PC-9 (cell line): Measurements from ENCODE around the gene ZNF346. TPM values are rescaled to one million over a fixed set of nuclear protein-coding genes. Genes with fewer than 3 reads are reported as not detected.

Source experiments
- BruUV-seq: library from RNA; stranded (reverse); fragments of 400-500 nt; replicated peaks from 2 replicates; lab custom pipeline; 2021; lab: Mats Ljungman, UMichigan
- CTCF ChIA-PET: fragments of 300-600 bp; sonication (Branson Sonifier 250); formaldehyde crosslinking; loops from one replicate; lab custom pipeline; 2022; ENCODE audit warnings: antibody characterized with exemption; lab: Charles Lee
- POLR2A ChIA-PET: fragments of 300-600 bp; sonication (Branson Sonifier 250); formaldehyde crosslinking; loops from one replicate; lab custom pipeline; 2022; ENCODE audit warnings: antibody characterized with exemption; ENCODE audit not compliant: unreplicated experiment; lab: Charles Lee
- DNase-seq, 2 experiments: peaks; one replicate each; pipeline versions ENCODE4 v3.0.0 to v3.0.0-alpha.2; 2015 to 2022; ENCODE audit warnings: mixed read lengths in 1 of 2
- H2AFZ ChIP-seq: fragments of 200-600 bp; sonication (generic); 2 replicates; pipeline ENCODE4 v1.8.1; 2017; ENCODE audit warnings: antibody characterized with exemption
- H3F3A ChIP-seq: fragments of 200-600 bp; sonication (generic); 2 replicates; pipeline ENCODE4 v1.8.1; 2017; ENCODE audit warnings: antibody characterized with exemption, mild to moderate bottlenecking, low read depth; ENCODE audit not compliant: insufficient read depth
- H3K27ac ChIP-seq: fragments of 200-600 bp; sonication (generic); 2 replicates; pipeline ENCODE4 v1.6.1; 2016; ENCODE audit warnings: mixed run types
- H3K27me3 ChIP-seq: fragments of 200-600 bp; sonication (generic); 2 replicates; pipeline ENCODE4 v1.6.1; 2016; ENCODE audit warnings: low read depth, mixed run types; ENCODE audit not compliant: insufficient read depth
- H3K36me3 ChIP-seq: fragments of 200-600 bp; sonication (generic); 2 replicates; pipeline ENCODE4 v1.6.1; 2016; ENCODE audit warnings: low read depth, mixed run types
- H3K4me1 ChIP-seq: fragments of 200-600 bp; sonication (generic); replicated peaks from 2 replicates; pipeline ENCODE4 v1.6.1; 2016; ENCODE audit warnings: mixed run types; ENCODE audit not compliant: insufficient read depth
- H3K4me2 ChIP-seq: fragments of 200-600 bp; sonication (generic); 2 replicates; pipeline ENCODE4 v1.6.1; 2017; ENCODE audit warnings: mixed run types
- H3K4me3 ChIP-seq: fragments of 200-600 bp; sonication (generic); 2 replicates; pipeline ENCODE4 v1.6.1; 2016; ENCODE audit warnings: mixed run types
- H3K79me2 ChIP-seq: fragments of 200-600 bp; sonication (generic); 2 replicates; pipeline ENCODE4 v1.6.1; 2017; ENCODE audit warnings: low read depth, mixed run types
- H3K9me2 ChIP-seq: fragments of 200-600 bp; sonication (generic); 2 replicates; pipeline ENCODE4 v1.8.1; 2017; ENCODE audit warnings: mild to moderate bottlenecking; ENCODE audit not compliant: insufficient read depth
- H3K9me3 ChIP-seq: fragments of 200-600 bp; sonication (generic); 2 replicates; pipeline ENCODE4 v1.8.1; 2016; ENCODE audit warnings: low read depth; ENCODE audit not compliant: insufficient read depth
- H4K20me1 ChIP-seq: fragments of 200-600 bp; sonication (generic); 2 replicates; pipeline ENCODE4 v1.8.1; 2017; ENCODE audit not compliant: insufficient read depth
- EZH2 ChIP-seq: fragments of 200-600 bp; sonication (generic); IDR thresholded peaks from 2 replicates; pipeline ENCODE4 v1.8.0; 2017; ENCODE audit warnings: antibody characterized with exemption, low read depth
- intact Hi-C: fragments of 100-400 bp; cut with micrococcal nuclease; formaldehyde crosslinking; loops from one replicate; pipeline ENCODE4 v1.10.0; 2022; ENCODE audit not compliant: unreplicated experiment
- total RNA-seq: library from RNA; stranded (reverse); gene quantifications from 2 replicates; pipeline ENCODE4 v1.2.3, GENCODE V29; 2021
- TF ChIP-seq, protein P1 (sequence below): fragments of 200-600 bp; sonication (generic); conservative IDR thresholded peaks from 2 replicates; pipeline ENCODE4 v1.6.1; 2017; ENCODE audit warnings: mixed run types, antibody characterized with exemption, mild to moderate bottlenecking, moderate library complexity

The ZNF346 gene
- total RNA-seq, 1 experiment from 2014 or later: 23.8 TPM

DNA sequence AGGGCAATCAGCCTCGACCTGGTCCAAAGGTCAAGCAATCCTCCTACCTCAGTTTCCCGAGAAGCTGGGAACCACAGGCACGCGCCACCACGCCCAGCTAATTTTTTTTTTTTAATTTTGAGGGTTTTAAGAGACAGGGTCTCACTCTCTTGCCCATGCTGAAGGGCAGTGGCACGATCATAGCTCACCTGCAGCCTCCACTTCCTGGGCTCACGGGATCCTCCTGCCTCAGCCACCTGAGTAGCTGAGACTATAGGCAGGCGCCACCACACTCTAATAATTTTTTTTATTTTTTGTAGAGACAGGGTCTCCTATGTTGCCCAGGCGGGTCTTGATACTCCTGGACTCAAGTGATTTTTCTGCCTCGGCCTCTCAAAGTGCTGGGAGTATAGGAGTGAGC lies 17.5 kb upstream of the ZNF346 start:
- no peak for DNase-seq
- H3K4me1 ChIP-seq: peaks cover 11% of the 10 kb centered on the region; the same call in 1 of the 2 replicates
- TSS peak; percentile 34 for BruUV-seq
- H3K4me3 ChIP-seq: peak overlapping the region; percentile 81; the same call in 1 of the 2 replicates
- H3K27me3 ChIP-seq: no peaks in the 10 kb centered on the region
- H3K9me3 ChIP-seq: no peaks in the 10 kb centered on the region
- no peaks in the 10 kb centered on the region for H3K9me2 ChIP-seq
- no peaks in the 10 kb centered on the region; the same call in 1 of the 2 replicates for H3F3A ChIP-seq
- peak overlapping the region; percentile 87 for H3K4me2 ChIP-seq
- peaks cover 64% of the 10 kb centered on the region for H3K79me2 ChIP-seq
- no peak overlapping the region for H3K27ac ChIP-seq
- H3K36me3 ChIP-seq: no peaks in the 10 kb centered on the region
- ChIA-PET CTCF (interaction anchor here (0.6 to 1.2 kb wide), 2 partner anchors 12 to 23 kb away, joined by 9 to 11 read pairs; no protein-coding TSS in a partner anchor), POLR2A (no interaction called here)
- peaks cover 42% of the 10 kb centered on the region for H4K20me1 ChIP-seq
- H2AFZ ChIP-seq: no peak overlapping the region
- TF ChIP-seq, protein P1, sequence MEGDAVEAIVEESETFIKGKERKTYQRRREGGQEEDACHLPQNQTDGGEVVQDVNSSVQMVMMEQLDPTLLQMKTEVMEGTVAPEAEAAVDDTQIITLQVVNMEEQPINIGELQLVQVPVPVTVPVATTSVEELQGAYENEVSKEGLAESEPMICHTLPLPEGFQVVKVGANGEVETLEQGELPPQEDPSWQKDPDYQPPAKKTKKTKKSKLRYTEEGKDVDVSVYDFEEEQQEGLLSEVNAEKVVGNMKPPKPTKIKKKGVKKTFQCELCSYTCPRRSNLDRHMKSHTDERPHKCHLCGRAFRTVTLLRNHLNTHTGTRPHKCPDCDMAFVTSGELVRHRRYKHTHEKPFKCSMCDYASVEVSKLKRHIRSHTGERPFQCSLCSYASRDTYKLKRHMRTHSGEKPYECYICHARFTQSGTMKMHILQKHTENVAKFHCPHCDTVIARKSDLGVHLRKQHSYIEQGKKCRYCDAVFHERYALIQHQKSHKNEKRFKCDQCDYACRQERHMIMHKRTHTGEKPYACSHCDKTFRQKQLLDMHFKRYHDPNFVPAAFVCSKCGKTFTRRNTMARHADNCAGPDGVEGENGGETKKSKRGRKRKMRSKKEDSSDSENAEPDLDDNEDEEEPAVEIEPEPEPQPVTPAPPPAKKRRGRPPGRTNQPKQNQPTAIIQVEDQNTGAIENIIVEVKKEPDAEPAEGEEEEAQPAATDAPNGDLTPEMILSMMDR: no peak
- no peak for TF ChIP-seq EZH2
- intact Hi-C loops: loop anchor here (5.0 to 10.0 kb wide), 2 partner anchors 470 to 512 kb away; partner anchors contain the start of genes DDX41 and RNF44

DNA sequence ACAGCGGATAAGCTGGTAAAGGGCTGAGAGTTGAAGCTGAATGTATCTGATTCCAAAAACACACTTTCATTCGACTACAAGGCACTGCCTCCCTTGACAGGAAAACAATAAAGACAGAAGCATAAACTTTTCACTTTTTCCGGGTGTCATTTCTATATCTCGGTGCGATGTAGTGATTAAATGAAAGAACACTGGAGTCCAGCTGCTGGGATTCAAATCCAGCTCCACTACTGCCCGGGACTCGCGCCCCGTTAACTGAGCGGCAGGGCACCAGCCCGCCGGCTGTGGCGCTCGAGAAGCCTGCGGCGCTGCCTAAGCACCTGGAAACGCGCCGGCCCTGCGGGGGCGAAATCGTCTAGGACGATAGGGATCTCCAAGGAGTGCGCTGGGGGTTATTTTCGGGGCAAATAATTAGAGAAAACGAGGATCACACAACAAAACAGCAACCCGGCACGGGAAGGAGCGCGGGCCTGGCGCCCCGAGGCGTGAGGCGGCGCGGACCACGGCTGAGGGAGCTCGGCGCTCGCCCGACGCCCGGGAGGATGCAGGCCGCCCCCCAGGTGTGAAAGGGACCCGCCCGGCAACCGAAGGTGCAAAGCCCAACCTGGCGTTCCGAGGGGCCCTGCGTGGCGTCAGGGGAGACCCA lies 16.8 kb upstream of the ZNF346 start:
- no peak for TF ChIP-seq EZH2
- TF ChIP-seq, protein P1: peak; percentile 58; the same call in 1 of the 2 replicates
- no peaks in the 10 kb centered on the region for H3K36me3 ChIP-seq
- H3F3A ChIP-seq: no peaks in the 10 kb centered on the region; the same call in 1 of the 2 replicates
- DNase-seq: peak; percentile 53 to 67
- H4K20me1 ChIP-seq: peaks cover 39% of the 10 kb centered on the region
- ChIA-PET CTCF (interaction anchor here (0.5 to 1.2 kb wide), 4 partner anchors 22 to 335 kb away, joined by 3 to 9 read pairs (median 6); no protein-coding TSS in a partner anchor), POLR2A (interaction anchor here (0.6 kb wide), 1 partner anchor 33 kb away, joined by 4 read pairs; no protein-coding TSS in a partner anchor)
- H3K4me1 ChIP-seq: peaks cover 11% of the 10 kb centered on the region; the same call in 1 of the 2 replicates
- peak overlapping the region; percentile 81 for H3K4me3 ChIP-seq
- H3K27me3 ChIP-seq: no peaks in the 10 kb centered on the region
- H3K9me2 ChIP-seq: no peaks in the 10 kb centered on the region
- no peaks in the 10 kb centered on the region for H3K9me3 ChIP-seq
- BruUV-seq: no TSS peak
- H2AFZ ChIP-seq: peak overlapping the region; percentile 81
- intact Hi-C loops: loop anchor here (1.0 to 10.0 kb wide), 3 partner anchors 17 to 512 kb away; partner anchors contain the start of genes DDX41, RNF44 and ZNF346
- H3K27ac ChIP-seq: peak overlapping the region; percentile 53
- H3K79me2 ChIP-seq: peaks cover 56% of the 10 kb centered on the region
- H3K4me2 ChIP-seq: peak overlapping the region; percentile 87

DNA sequence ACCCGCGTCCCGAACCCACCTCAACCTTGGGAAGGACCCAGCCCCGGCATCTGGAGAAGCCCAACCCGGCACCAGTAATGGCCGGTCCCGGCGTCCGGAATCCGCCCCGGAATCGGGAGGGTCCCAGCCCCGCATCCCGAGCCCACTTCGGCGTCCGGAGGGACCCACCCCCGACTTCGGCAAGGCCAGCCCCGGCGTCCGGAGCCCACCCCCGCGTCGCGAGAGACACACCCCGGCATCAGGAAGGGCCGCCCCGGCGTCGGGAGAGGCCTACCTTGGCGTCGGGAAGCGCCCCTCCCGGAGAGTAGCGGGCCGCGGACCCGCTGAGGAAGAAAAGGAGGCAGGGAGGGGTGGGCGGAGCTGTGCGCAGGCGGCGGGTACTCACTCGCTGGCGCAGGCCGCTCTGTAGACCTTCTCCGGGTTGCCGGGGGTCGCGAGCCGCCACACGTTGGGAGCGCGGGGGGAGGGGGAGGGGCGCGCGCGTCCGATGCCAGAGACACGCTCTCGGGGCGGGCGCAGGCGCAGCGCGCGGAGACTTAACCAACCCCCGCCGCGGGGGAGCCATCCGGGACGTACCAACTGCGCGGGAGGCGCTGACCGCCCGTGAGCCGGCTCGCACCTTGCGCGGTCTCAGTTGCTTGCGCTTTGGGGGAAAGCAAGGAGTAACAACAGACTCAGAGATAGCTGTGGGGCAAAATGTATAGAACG lies 16.1 kb upstream of the ZNF346 start, which contains the start of gene UIMC1:
Gene UIMC1, minus strand, starts transcription at position 515 of the 708 bp plus-strand sequence. CDS start 24,164 bp downstream, outside the sequence.
- ChIA-PET CTCF (interaction anchor here (0.5 to 1.2 kb wide), 3 partner anchors 22 to 189 kb away, joined by 4 to 9 read pairs (median 9); no protein-coding TSS in a partner anchor), POLR2A (interaction anchor here (0.5 to 0.7 kb wide), 3 partner anchors 14 to 96 kb away, joined by 3 to 22 read pairs (median 3); no protein-coding TSS in a partner anchor)
- Histone ChIP-seq H4K20me1 (peaks cover 32% of the 10 kb centered on the region), H3K4me3 (peak within 1 kb of the TSS; percentile 81), H3K9me2 (no peaks in the 10 kb centered on the region), H3K79me2 (peaks cover 49% of the 10 kb centered on the region), H3K9me3 (no peaks in the 10 kb centered on the region), H3K36me3 (no peaks in the 10 kb centered on the region), H2AFZ (peak within 1 kb of the TSS; percentile 85), H3K4me2 (peak within 1 kb of the TSS; percentile 87), H3F3A (no peaks in the 10 kb centered on the region; the same call in 1 of the 2 replicates), H3K27me3 (no peaks in the 10 kb centered on the region), H3K4me1 (peaks cover 11% of the 10 kb centered on the region; the same call in 1 of the 2 replicates), H3K27ac (peak within 1 kb of the TSS; percentile 53)
- TSS peak; percentile 81 for BruUV-seq
- TF ChIP-seq EZH2: no peak
- TF ChIP-seq, protein P1: no peak
- intact Hi-C loops: loop anchor here (1.0 to 10.0 kb wide), 3 partner anchors 16 to 511 kb away; partner anchors contain the start of genes DDX41, RNF44 and ZNF346
- DNase-seq: peak; percentile 80 to 96
